WI38 (cell line): Measurements from ENCODE around the gene CCDC192.

Experiments
- H3K4me3 ChIP-seq: 2 replicates; pipeline ENCODE4 v1.5.1; 2011; ENCODE audit warnings: low read depth, mild to moderate bottlenecking, control low read depth, low read length
- TF ChIP-seq, protein P1 (sequence below): IDR thresholded peaks from 2 replicates; pipeline ENCODE4 v1.5.1; 2012; ENCODE audit warnings: low read depth, mild to moderate bottlenecking, control low read depth, low read length

Gene CCDC192

DNA sequence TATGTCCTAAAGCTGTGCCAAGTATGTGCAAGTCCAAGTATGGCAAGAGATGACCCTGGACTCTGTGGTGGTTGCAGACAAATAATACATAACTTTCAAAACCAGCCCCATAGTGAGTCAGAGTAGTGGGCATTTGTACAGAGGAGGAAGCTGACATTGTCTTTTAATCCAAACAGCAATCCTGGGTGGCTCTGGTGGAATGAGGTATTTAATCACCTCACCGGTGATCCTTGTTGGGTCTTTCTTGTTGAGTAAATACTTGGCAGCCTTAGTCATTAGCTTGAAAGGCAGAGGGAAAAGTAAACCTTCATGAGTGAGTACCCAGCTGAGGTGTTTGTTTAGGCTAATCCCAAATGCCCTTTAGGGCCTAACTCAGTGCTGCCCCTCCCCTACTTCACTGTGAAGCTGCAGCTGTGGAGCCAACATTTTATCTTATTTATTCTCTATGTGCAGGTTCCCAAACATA lies 231.6 kb downstream of the CCDC192 start:
- TF ChIP-seq, protein P1, sequence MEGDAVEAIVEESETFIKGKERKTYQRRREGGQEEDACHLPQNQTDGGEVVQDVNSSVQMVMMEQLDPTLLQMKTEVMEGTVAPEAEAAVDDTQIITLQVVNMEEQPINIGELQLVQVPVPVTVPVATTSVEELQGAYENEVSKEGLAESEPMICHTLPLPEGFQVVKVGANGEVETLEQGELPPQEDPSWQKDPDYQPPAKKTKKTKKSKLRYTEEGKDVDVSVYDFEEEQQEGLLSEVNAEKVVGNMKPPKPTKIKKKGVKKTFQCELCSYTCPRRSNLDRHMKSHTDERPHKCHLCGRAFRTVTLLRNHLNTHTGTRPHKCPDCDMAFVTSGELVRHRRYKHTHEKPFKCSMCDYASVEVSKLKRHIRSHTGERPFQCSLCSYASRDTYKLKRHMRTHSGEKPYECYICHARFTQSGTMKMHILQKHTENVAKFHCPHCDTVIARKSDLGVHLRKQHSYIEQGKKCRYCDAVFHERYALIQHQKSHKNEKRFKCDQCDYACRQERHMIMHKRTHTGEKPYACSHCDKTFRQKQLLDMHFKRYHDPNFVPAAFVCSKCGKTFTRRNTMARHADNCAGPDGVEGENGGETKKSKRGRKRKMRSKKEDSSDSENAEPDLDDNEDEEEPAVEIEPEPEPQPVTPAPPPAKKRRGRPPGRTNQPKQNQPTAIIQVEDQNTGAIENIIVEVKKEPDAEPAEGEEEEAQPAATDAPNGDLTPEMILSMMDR: no peak

GRCh38 chr5:127935398-127935797 lies 232.2 kb downstream of the CCDC192 start:
- TF ChIP-seq, protein P1: no peak
- no peak overlapping the region for H3K4me3 ChIP-seq

More for the DNA sequence above, 231.6 kb downstream of the CCDC192 start:
- H3K4me3 ChIP-seq: no peak overlapping the region

DNA sequence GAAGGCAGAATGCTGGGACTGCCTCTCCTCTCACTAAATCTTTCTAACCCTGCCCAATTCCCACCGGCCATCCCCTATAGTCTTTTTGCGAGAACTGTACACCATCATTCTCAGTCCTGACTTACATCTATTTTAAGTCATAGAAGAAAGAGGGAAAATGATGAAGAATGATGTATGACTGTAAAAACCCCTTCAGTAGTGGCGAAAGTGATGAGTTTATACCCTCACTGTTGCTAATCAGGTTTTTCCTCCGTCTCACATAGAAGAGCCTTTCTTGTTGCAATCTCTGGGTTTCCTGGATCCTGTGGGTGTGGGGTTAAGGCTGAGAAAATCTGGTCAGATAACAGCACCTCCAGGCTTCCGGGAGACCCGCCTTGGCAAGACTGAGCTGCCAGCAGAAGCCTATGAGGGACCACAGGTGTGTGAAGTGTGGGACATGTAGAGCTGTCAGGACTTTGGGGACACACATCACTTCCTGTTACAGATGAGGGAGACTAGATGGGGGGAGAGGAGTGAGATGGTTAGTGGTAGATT lies 233.3 kb downstream of the CCDC192 start:
- TF ChIP-seq, protein P1: no peak
- H3K4me3 ChIP-seq: no peak overlapping the region

GRCh38 chr5:127938746-127939145 lies 235.6 kb downstream of the CCDC192 start:
- TF ChIP-seq, protein P1: no peak
- H3K4me3 ChIP-seq: no peak overlapping the region

GRCh38 chr5:127940854-127941253 lies 237.7 kb downstream of the CCDC192 start:
- TF ChIP-seq, protein P1: no peak

DNA sequence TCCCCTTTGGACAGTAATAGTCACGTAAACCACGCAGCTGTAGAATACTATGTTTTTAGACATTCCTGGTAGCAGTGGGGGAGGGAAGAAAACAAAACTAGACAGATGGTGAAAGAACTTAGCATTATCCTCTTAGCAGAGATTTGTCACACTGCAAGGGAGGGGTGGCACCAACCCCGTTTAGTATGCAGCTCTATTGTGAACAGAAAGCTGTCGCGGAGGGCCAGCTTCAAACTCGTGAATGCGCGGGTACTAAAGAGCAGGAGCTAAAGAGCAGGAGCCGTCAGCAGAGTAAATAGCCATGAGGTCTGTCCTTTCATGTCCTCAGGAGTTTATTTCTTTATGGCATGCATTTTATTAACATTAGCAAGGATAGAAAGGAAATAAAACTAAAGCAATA lies 238.5 kb downstream of the CCDC192 start:
- no peak overlapping the region for H3K4me3 ChIP-seq
- TF ChIP-seq, protein P1: no peak

More at GRCh38 chr5:127940854-127941253, 237.7 kb downstream of the CCDC192 start:
- no peak overlapping the region for H3K4me3 ChIP-seq

GRCh38 chr5:127942246-127943060 lies 239.3 kb downstream of the CCDC192 start:
- H3K4me3 ChIP-seq: no peak overlapping the region
- TF ChIP-seq, protein P1: no peak
